OCI-LY3 (cell line): ENCODE measurements around the gene E2F3.

Source experiments
- CTCF ChIP-seq: fragments of 200-600, 300-600 bp; sonication (generic); IDR thresholded peaks from 2 replicates; pipeline ENCODE4 v1.5.1; 2014; ENCODE audit warnings: antibody characterized with exemption, low read length, low read depth
- EZH2phosphoT487 ChIP-seq: fragments of 200-600 bp; shearing (Covaris generic); IDR thresholded peaks from 2 replicates; pipeline ENCODE4 v1.6.1; 2018; ENCODE audit warnings: antibody characterized with exemption, mixed run types, low read depth

GRCh38 chr6:20540683-20541082 is 139.0 kb downstream of the E2F3 start:
- TF ChIP-seq CTCF (no peak), EZH2phosphoT487 (no peak)
